PC-3 (cell line): ENCODE results near the gene FLYWCH2.

Experiments
- EZH2 ChIP-seq: fragments of 300-600 bp; sonication (generic); IDR thresholded peaks from one replicate; pipeline ENCODE4 v1.6.1; 2017; ENCODE audit warnings: antibody characterized with exemption, mild to moderate bottlenecking, low read length; ENCODE audit not compliant: unreplicated experiment
- TF ChIP-seq, protein P1 (sequence below): fragments of 300-600 bp; sonication (generic); conservative IDR thresholded peaks from 2 replicates; pipeline ENCODE4 v1.5.1; 2017; ENCODE audit warnings: antibody characterized with exemption, low read depth, mild to moderate bottlenecking, low read length

DNA sequence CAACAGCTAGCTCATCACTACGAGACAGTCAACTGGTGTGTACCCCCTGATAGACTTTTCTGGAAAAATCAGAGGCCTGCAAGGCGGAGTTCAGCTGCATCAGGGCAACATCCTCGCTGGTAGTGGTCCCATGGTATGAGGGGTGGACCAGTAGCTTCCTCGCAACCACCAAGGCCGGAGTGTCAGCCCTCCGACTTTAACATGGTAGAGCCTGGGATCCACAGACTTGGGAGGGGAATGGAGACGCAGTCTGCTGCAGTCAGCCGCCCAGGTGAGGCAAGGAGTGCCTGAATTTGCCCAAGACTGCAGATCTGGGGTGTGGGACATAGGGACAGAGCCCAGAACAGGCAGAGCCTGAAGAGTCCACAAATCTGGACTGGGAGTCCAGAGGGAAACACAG lies 39.5 kb upstream of the FLYWCH2 start:
- TF ChIP-seq, protein P1, sequence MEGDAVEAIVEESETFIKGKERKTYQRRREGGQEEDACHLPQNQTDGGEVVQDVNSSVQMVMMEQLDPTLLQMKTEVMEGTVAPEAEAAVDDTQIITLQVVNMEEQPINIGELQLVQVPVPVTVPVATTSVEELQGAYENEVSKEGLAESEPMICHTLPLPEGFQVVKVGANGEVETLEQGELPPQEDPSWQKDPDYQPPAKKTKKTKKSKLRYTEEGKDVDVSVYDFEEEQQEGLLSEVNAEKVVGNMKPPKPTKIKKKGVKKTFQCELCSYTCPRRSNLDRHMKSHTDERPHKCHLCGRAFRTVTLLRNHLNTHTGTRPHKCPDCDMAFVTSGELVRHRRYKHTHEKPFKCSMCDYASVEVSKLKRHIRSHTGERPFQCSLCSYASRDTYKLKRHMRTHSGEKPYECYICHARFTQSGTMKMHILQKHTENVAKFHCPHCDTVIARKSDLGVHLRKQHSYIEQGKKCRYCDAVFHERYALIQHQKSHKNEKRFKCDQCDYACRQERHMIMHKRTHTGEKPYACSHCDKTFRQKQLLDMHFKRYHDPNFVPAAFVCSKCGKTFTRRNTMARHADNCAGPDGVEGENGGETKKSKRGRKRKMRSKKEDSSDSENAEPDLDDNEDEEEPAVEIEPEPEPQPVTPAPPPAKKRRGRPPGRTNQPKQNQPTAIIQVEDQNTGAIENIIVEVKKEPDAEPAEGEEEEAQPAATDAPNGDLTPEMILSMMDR: no peak
- no peak for TF ChIP-seq EZH2
